GM18517 (cell line): Measurements from ENCODE around the gene TBCCD1.
A peak's percentile ranks its signal among the peaks of the same experiment; 100 is the strongest.
"Not testable (repeated sequence)": the region's sequence is repeated elsewhere in the genome, so short reads cannot be mapped to it uniquely, and the experiment has no call there.

Experiments used
- ATAC-seq: cut with Tn5 transposase; IDR thresholded peaks from one replicate; pipeline ENCODE4 v1.9.1; 2021; ENCODE audit warnings: mild to moderate bottlenecking, moderate library complexity; ENCODE audit not compliant: unreplicated experiment

Gene TBCCD1

DNA sequence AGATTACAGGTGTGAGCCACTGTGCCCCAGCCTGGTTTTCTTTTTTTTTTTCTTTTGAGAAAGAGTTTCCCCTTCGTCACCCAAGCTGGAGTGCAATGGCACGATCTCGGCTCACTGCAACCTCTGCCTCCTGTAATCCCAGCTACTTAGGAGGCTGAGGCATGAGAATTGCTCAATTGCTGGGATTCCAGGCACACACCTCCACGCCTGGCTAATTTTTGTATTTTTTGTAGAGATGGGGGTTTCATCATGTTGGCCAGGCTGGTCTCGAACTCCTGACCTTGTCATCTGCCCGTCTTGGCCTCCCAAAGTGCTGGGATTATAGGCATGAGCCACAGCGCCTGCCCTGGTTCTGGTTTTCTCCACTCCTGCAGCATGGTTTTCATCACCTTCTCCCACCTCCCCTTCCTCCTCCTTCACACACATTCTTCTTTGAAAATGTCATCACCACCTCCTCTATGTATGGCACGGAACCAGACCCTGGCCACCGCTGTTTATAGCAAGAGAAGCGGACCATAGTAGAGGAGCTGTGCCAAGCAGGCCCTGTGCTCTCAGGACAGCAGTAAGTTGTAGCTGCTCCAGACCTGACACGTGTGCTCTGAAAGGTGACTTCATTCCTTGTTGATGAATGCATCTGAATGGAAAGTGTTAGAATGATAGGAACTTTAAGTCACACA, 31.1 kb upstream of the TBCCD1 start:
- no peak for ATAC-seq

DNA sequence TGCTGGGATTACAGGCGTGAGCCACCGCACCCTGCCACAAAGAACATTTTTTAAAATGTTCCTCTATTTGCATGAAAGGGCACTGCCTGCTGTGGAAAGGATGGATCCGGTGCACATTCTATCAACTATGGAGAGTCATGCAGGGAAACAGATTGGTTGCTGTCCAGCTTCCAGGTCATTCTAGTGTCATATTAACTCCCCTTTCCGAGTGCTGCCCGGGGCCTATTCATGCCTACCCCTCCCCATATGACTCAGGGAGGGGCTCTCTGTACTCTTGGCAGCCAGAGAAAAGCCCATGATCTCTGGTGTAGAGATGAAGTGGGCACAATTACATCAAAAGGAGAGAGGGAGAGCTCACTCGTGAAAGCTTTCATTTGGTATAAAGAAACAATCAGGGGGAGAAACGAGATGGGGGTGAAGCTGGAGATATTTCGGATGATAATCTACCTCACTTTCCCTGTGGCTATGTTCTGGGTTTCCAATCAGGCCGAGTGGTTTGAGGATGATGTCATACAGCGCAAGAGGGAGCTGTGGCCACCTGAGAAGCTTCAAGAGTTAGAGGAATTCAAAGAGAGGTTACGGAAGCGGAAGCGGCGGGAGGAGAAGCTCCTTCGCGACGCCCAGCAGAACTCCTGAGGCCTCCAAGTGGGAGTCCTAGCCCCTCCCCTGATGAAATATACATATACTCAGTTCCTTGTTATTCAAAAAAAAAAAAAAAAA, 29.6 kb upstream of the TBCCD1 start:
- ATAC-seq, result no peak

DNA sequence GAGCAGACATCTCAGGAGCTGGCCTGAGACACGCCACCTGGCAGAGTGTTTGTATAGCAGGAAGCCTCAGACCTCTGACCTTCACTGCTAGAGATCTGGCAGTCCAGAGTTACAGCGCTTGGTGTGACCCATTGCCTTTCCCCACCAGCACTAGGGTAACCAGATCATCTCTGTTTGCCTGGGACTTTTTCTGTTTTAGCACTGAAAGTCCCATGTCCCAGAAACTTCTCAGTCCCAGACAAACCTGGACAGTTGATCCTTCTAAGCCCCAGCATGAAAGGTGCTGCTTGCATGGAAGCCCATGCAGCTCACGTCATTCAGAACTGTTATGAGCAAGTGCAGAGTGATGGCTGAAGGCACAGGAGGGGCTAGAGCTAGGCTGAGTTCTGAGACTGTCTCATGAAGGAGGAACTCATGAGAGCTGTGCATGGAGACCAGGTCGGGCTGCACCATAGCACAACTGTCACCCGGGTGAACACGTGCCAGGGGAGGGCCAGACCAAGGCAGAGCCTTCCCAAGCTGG, 27.5 kb upstream of the TBCCD1 start:
- no peak for ATAC-seq

DNA sequence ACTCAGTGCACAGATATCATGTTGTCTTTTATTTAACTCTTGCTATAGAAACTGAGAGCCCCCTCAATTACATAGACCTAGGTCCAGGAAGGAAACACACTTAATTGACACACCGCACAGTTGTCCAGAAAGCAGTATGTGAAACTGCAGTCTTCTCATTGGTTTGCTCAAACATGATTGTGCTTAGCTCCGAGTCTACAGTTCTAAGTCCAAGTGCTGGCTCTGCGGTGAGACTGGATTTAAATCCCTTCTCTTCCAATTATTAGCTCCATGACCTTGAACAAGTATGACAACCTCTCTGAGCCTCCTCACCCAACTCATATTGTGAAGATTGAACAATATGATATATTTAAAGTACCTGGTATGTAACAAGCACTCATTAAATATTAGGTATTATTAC, 26.7 kb upstream of the TBCCD1 start:
- no peak for ATAC-seq

- no peak for ATAC-seq
Observed at GRCh38 chr3:186592682-186593081, 25.5 kb upstream of the TBCCD1 start.

GRCh38 chr3:186590580-186591295, 23.6 kb upstream of the TBCCD1 start:
- ATAC-seq, result no peak

DNA sequence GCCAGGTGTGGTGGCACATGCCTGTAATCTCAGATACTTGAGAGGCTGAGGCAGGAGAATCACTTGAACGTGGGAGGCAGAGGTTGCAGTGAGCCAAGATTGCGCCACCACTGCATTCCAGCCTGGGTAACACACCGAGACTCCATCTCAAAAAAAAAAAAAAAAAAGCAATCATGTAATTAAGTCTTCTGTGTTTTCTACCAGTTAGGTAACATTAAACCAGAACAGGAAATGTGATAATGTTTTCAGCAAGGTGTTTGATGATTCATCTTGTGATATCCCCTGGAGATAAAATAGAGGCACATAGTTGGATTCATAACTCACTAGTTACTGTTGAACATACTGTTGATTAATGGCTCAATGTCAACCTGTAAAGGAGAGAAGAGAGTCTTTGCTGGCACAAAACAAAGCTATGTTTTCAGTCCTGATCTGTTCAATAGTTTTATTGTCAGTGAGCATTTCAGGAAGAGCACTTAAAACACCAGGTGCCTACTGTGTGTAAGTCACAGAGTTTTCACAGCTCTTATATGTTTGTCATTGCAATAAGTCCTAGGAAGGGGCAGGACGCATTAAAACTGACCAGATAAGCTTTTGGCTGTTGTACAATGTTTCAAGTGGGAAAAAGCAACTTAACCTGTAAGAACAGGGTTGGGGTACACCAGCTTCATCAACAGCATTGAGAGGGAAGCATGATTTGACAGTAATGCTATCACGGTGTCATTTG, 22.9 kb upstream of the TBCCD1 start:
- ATAC-seq, result no peak

DNA sequence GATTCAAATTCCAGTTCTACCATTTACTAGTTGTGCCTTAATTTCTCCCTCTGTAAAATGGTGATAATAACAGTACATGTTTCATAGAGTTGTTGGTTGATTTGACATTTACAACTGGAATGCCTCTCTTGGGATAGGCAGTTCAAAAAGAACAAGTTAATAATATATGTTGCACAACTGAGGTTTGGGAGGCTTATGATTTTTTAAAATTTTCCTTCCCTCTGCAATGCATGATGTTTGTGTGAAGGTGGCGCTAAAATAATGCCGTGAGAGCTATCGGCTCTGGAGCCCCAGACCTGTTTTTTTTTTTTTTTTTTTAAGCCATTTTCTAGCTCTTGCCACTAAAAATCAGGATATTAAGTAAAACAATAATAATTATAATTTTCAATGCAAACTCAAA, 22.0 kb upstream of the TBCCD1 start:
- ATAC-seq, result no peak

GRCh38 chr3:186588632-186589031, 21.5 kb upstream of the TBCCD1 start:
- no peak for ATAC-seq

DNA sequence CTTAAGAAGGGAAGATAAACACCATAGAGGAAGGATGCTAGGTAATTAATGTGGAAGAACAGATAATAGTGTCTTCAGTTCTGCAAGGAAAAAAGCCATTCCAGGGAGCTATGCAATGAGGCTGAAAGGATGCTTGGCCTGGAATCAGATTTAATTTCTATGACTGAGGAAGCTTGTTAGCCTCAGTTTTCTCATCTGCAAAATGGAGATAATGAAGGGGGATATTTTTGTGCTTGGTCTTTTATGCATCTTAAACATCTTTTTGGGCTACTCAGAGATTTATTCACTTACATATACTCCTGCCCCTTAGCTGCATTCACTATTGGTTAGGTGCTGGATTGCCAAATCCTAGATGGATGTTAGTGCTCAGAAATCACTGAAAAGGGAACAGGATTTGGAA, 20.0 kb upstream of the TBCCD1 start:
- ATAC-seq, result no peak

DNA sequence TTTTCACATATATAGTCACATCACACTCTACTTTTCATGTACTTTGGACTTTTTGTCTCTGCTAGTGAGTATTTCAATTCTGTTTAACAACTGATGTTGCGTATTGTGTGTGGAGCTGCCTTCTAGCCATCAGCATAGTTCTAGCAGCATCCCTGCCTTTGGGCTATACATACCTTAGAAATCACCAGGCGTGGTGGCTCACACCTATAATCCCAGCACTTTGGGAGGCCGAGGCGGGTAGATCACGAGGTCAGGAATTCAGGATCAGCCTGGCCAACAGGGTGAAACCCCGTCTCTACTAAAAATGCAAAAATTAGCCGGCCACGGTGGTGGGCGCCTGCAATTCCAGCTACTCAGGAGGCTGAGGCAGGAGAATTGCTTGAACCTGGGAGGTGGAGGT, 19.1 kb upstream of the TBCCD1 start:
- ATAC-seq, result not testable (repeated sequence)

DNA sequence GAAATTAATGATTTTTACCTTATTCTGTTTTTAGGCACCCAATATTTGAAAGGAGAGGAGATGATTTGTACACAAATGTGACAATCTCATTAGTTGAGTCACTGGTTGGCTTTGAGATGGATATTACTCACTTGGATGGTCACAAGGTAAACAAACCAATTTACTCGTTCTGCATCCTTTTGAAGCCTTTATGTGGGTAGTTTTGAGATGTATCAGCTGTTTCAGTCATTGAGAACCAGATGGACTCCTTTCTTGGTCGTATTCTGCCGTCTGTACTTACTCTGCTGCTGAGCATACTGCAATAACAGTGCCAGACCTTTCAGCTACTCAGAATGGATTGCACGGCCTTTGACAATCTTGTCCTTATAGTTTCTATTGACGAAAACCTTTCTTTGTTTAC, 16.7 kb upstream of the TBCCD1 start:
- ATAC-seq, result no peak

GRCh38 chr3:186582541-186582940, 15.4 kb upstream of the TBCCD1 start:
- no peak for ATAC-seq

DNA sequence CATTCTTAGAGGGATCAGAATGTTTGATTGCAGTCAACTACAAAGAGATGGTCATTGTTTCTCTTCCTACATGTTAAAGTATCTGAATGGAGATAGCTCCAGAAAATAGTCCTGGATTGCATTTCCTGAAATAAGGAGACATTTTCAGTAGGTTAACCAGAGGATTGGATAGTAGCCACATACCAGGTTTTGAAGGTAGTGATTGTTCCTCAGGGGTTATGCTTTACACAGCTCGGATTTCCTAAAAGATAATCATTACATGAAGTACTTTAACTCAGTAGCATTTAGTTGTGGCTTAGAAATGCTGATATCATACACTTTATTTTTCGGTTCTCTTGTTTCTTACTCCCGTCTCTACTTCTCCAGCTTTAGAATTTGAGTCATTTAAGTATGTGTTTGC, 13.6 kb upstream of the TBCCD1 start:
- no peak for ATAC-seq

DNA sequence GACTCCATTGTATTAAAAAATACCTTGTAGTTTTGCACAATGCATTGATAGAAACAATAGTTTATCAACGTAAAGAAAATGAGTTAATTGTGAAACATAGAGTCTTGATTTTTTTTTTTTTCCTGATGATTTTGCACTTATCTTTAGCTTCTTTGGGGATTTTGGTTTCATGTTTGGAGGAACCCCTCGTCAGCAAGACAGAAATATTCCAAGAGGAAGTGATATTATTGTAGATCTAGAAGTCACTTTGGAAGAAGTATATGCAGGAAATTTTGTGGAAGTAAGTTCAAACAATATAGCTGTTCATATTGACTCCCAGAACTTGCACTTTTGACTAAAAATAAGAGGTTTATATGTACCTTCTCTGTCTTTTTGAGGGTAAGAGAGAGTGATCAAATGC, 10.4 kb upstream of the TBCCD1 start:
- no peak for ATAC-seq

DNA sequence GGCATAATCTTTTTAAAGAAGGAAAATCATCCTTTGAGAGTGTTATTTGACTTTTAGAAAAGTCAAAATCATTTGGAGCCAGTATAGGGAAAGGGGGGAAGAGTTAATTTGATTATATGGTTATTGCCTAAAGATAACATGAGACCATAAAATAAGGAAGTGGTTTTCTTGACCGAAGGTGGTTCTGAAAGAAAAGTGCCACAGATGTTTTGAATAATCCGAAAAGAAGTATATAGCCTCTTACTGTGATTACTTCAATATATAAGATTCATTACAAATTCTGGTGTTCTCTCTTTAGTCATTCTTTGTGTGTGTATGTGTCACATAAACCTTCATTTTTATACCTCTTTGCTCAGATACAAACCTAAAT, 4.5 kb upstream of the TBCCD1 start:
- ATAC-seq, result no peak

DNA sequence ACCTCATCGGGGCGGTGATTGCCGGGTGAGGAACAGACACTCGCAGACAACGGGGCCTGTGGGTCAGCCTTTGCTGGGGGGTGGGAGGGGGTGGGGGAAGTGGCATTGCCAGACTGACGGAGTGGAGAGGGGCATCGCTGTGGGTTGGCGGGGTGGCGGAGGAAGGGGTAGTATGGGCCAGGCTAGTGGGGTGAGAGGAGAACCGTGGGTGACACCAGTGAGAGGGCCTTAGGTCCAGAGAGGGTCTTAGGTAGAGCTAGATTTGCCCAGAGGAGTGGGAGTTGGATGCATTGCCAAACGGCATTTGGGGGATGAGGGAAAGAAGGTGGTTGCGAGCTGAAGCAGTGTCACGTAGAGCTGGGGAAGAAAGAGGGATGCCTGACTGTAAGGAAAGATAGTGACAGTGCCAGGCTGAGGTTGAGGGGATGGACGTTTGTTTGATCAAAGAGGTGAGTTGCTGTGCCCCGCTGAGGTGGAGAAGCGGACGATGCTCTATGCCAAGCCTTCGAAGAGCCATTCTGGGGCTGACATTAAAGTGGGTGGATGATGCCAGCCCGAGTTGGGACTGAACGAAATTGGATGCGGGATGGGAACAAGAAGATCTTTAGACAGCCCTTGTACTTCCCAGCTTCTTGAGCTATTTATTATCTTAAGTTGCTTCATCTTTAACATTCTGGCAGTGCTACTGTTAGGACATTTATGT, 4.0 kb upstream of the TBCCD1 start:
- ATAC-seq, result no peak

GRCh38 chr3:186570096-186570940, 3.2 kb upstream of the TBCCD1 start, which contains the start of gene DNAJB11:
Gene DNAJB11, plus strand, starts transcription at chr3:186570720. Its CDS starts 178 bp downstream, at chr3:186570898.
- peak; percentile 79 for ATAC-seq

DNA sequence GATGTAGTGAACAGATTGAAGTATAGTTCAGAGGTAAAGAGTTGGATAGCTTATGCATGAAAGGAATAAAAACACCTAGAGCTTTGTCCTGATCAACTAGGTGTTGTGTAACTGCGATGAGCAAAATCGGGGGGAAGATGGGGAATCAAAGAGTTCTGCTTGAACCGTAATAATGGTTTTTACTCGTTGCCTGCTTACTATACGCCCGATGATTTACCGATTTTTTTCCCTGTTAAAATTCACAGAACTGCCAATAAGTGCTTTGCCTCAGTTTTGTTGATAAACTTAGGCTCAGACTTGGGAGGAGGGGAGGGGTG, 2.6 kb upstream of the TBCCD1 start:
- ATAC-seq, result no peak

DNA sequence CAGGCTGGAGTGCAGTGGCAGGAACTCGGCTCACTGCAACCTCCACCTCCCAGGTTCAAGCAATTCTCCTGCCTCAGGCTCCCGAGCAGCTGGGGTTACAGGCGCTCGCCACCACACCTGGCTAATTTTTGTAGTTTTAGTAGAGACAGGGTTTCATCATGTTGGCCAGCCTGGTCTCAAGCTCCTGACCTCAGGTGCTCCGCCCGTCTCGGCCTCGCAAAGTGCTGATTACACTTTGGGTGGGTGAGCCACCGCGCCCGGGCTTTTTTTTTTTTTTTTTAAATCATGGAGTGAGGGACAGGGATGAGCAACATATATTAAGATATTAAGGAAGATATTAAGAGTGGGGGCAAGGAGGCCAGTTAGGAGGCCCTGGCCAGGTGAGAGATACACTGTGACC, 2.2 kb upstream of the TBCCD1 start:
- not testable (repeated sequence) for ATAC-seq
